Activated naive CD4-positive, alpha-beta T cell treated with Interleukin-2 at 50 U/mL for 16 hours (primary cell): ENCODE data around the gene ZNF273.
"Not testable (repeated sequence)": the region's sequence is repeated elsewhere in the genome, so short reads cannot be mapped to it uniquely, and the experiment has no call there.

Experiments
- DNase-seq: peaks from one replicate; pipeline ENCODE4 v3.0.0-alpha.2; 2020

Gene ZNF273

GRCh38 chr7:64877714-64878610 lies 25.1 kb upstream of the ZNF273 start:
- DNase-seq = no peak

- DNase-seq = no peak
Observed at GRCh38 chr7:64878684-64879083, 24.4 kb upstream of the ZNF273 start.

GRCh38 chr7:64879086-64879730 lies 23.9 kb upstream of the ZNF273 start:
- no peak for DNase-seq

- no peak for DNase-seq
Observed at GRCh38 chr7:64879800-64880199, 23.3 kb upstream of the ZNF273 start.

- DNase-seq = no peak
Observed at GRCh38 chr7:64880322-64881297, 22.5 kb upstream of the ZNF273 start.

GRCh38 chr7:64881461-64882287 lies 21.4 kb upstream of the ZNF273 start:
- DNase-seq = no peak

- DNase-seq = peak; percentile 22
Observed at GRCh38 chr7:64882341-64883112, 20.5 kb upstream of the ZNF273 start.

GRCh38 chr7:64883113-64883905 lies 19.8 kb upstream of the ZNF273 start:
- no peak for DNase-seq

GRCh38 chr7:64884085-64884912 lies 18.8 kb upstream of the ZNF273 start:
- DNase-seq = no peak

- no peak for DNase-seq
Observed at GRCh38 chr7:64884913-64885370, 18.1 kb upstream of the ZNF273 start.

GRCh38 chr7:64885520-64886240 lies 17.4 kb upstream of the ZNF273 start:
- DNase-seq = no peak

GRCh38 chr7:64886956-64887545 lies 16.0 kb upstream of the ZNF273 start:
- DNase-seq = no peak

GRCh38 chr7:64887756-64888508 lies 15.1 kb upstream of the ZNF273 start:
- DNase-seq = peak; percentile 47

- no peak for DNase-seq
Observed at GRCh38 chr7:64888561-64888900, 14.5 kb upstream of the ZNF273 start.

GRCh38 chr7:64888901-64889685 lies 14.0 kb upstream of the ZNF273 start:
- DNase-seq = no peak

GRCh38 chr7:64889686-64890162 lies 13.3 kb upstream of the ZNF273 start:
- no peak for DNase-seq

GRCh38 chr7:64890273-64890672 lies 12.8 kb upstream of the ZNF273 start:
- DNase-seq = not testable (repeated sequence)
